GM23248 (cell line): ENCODE measurements around the gene GRB10.

Experiments
- EZH2 ChIP-seq: fragments of 200-600 bp; sonication (generic); IDR thresholded peaks from 2 replicates; pipeline ENCODE4 v1.6.1; 2018; ENCODE audit warnings: antibody characterized with exemption, mild to moderate bottlenecking; ENCODE audit not compliant: insufficient read depth, poor library complexity, severe bottlenecking
- EZH2phosphoT487 ChIP-seq: fragments of 200-600 bp; sonication (generic); IDR thresholded peaks from 2 replicates; pipeline ENCODE4 v1.6.1; 2018; ENCODE audit warnings: antibody characterized with exemption, moderate library complexity, mild to moderate bottlenecking, low read depth; ENCODE audit not compliant: insufficient read depth

- TF ChIP-seq EZH2phosphoT487 (no peak), EZH2 (no peak)
Observed at GRCh38 chr7:50652400-50653125, 130.1 kb downstream of the GRB10 start.
